GM18499 (cell line): ENCODE results near the gene PDSS2.
"Not testable (repeated sequence)": the region's sequence is repeated elsewhere in the genome, so short reads cannot be mapped to it uniquely, and the experiment has no call there.

ENCODE experiments used
- ATAC-seq: cut with Tn5 transposase; IDR thresholded peaks from one replicate; pipeline ENCODE4 v1.9.1; 2021; ENCODE audit warnings: moderate number of reproducible peaks; ENCODE audit not compliant: insufficient read depth, unreplicated experiment

The PDSS2 gene

GRCh38 chr6:107129370-107129925 is 329.9 kb downstream of the PDSS2 start:
- ATAC-seq, result no peak

GRCh38 chr6:107128577-107128976 is 330.8 kb downstream of the PDSS2 start:
- no peak for ATAC-seq

GRCh38 chr6:107128175-107128574 is 331.2 kb downstream of the PDSS2 start:
- ATAC-seq, result no peak

GRCh38 chr6:107125771-107126170 is 333.6 kb downstream of the PDSS2 start:
- no peak for ATAC-seq

GRCh38 chr6:107124934-107125348 is 334.4 kb downstream of the PDSS2 start:
- ATAC-seq, result no peak

- ATAC-seq, result no peak
Measured at GRCh38 chr6:107123501-107123900, 335.9 kb downstream of the PDSS2 start.

- no peak for ATAC-seq
Measured at GRCh38 chr6:107122748-107123147, 336.6 kb downstream of the PDSS2 start.

- ATAC-seq, result no peak
Measured at GRCh38 chr6:107121964-107122495, 337.3 kb downstream of the PDSS2 start.

GRCh38 chr6:107121266-107121665 is 338.1 kb downstream of the PDSS2 start:
- ATAC-seq, result no peak

GRCh38 chr6:107120404-107120803 is 339.0 kb downstream of the PDSS2 start:
- ATAC-seq, result no peak

GRCh38 chr6:107118976-107119375 is 340.4 kb downstream of the PDSS2 start:
- no peak for ATAC-seq

GRCh38 chr6:107118540-107118939 is 340.8 kb downstream of the PDSS2 start:
- ATAC-seq, result not testable (repeated sequence)

GRCh38 chr6:107116931-107117330 is 342.4 kb downstream of the PDSS2 start:
- no peak for ATAC-seq

- ATAC-seq, result no peak
Measured at GRCh38 chr6:107116328-107116892, 343.0 kb downstream of the PDSS2 start.

- no peak for ATAC-seq
Measured at GRCh38 chr6:107115695-107116327, 343.6 kb downstream of the PDSS2 start.

GRCh38 chr6:107114926-107115694 is 344.3 kb downstream of the PDSS2 start, which contains the start of gene BEND3:
TSS of gene BEND3 (minus strand) at chr6:107115515. CDS start at chr6:107099285, 16,230 bp downstream.
- ATAC-seq, result no peak

- no peak for ATAC-seq
Measured at GRCh38 chr6:107114213-107114925, 345.0 kb downstream of the PDSS2 start.

GRCh38 chr6:107110200-107110599 is 349.2 kb downstream of the PDSS2 start:
- no peak for ATAC-seq

GRCh38 chr6:107108201-107108890 is 351.0 kb downstream of the PDSS2 start:
- ATAC-seq, result no peak

GRCh38 chr6:107107791-107108190 is 351.6 kb downstream of the PDSS2 start:
- ATAC-seq, result no peak
